Measurements from ENCODE around the gene PBLD. TPM values are rescaled to one million over a fixed set of nuclear protein-coding genes. Genes with fewer than 3 reads are reported as not detected.

Gene PBLD
- total and polyA plus RNA-seq, 7 donors: 0.77 to 2.9 (median 1.9) TPM

- TF ChIP-seq CTCF (IDR thresholded peaks at IDR 0.05): no peak
- Histone ChIP-seq H3K9me3 (no peaks in the 10 kb centered on the region), H3K36me3 (ENCODE audit: insufficient read depth in 1 of 2, low read depth in 1 of 2) (no peaks in the 10 kb centered on the region), H3K27ac (no peak overlapping the region), H3K27me3 (ENCODE audit: insufficient read depth in 3 of 3, low read length in 2 of 3) (no peaks in the 10 kb centered on the region), H3K4me1 (no peaks in the 10 kb centered on the region), H3K4me3 (no peak overlapping the region)
- WGBS, 3 donors: 63 to 68% (median 66%) methylated on average over 5 of the region's 5 CpGs
- intact Hi-C loops (cut with DNase I): loop anchor here in 1 of 2 donors (5.0 to 10.0 kb wide), 2 partner anchors 65 to 88 kb away; no protein-coding TSS in a partner anchor
- no peak for DNase-seq
- no peak for ATAC-seq
These were observed 93.1 kb downstream of the PBLD start for GRCh38 chr10:68239596-68240150.

- Histone ChIP-seq H3K4me3 (no peak overlapping the region), H3K9me3 (no peaks in the 10 kb centered on the region), H3K4me1 (no peaks in the 10 kb centered on the region), H3K27me3 (ENCODE audit: insufficient read depth in 3 of 3, low read length in 2 of 3) (no peaks in the 10 kb centered on the region), H3K27ac (no peak overlapping the region), H3K36me3 (ENCODE audit: insufficient read depth in 1 of 2, low read depth in 1 of 2) (no peaks in the 10 kb centered on the region)
- DNase-seq: no peak
- WGBS, 3 donors: 91 to 94% (median 92%) methylated on average over 5 of the region's 5 CpGs
- no peak for ATAC-seq
- intact Hi-C loops (cut with DNase I): loop anchor here in 1 of 2 donors (5.0 kb wide), 1 partner anchor 88 kb away; no protein-coding TSS in a partner anchor
- TF ChIP-seq CTCF (IDR thresholded peaks at IDR 0.05): no peak
These were observed 93.7 kb downstream of the PBLD start for GRCh38 chr10:68239069-68239468.

DNA sequence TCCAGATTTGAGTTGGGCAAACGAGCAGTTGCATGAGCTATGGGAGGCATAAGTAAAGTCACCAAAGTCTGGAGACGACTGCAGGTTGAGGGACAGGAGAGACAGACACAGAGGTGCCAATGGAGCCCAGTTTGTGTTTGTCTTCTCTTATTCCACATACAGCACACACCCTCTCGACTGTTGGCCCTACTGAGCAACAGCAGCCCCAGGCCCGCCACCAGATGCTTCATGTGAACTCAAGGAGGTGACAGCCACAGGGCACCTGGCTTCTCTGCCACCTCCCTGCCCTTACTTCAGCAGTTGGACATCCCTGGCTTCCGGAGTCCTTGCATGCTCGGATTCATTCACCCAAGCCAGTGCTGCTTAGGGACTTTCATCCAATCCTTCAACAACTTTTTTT lies 94.4 kb downstream of the PBLD start:
- H3K36me3 ChIP-seq (ENCODE audit: insufficient read depth in 1 of 2, low read depth in 1 of 2): no peaks in the 10 kb centered on the region
- no peaks in the 10 kb centered on the region for H3K9me3 ChIP-seq
- H3K27ac ChIP-seq: no peak overlapping the region
- WGBS, 3 donors: 84 to 93% (median 90%) methylated on average over 6 of the region's 6 CpGs
- H3K27me3 ChIP-seq (ENCODE audit: insufficient read depth in 3 of 3, low read length in 2 of 3): no peaks in the 10 kb centered on the region
- no peak overlapping the region for H3K4me3 ChIP-seq
- DNase-seq (no peak), ATAC-seq (no peak)
- TF ChIP-seq CTCF (IDR thresholded peaks at IDR 0.05): no peak
- intact Hi-C loops (cut with DNase I): loop anchor here in 1 of 2 donors (5.0 kb wide), 1 partner anchor 89 kb away; no protein-coding TSS in a partner anchor
- H3K4me1 ChIP-seq: no peaks in the 10 kb centered on the region

GRCh38 chr10:68237173-68237572 lies 95.6 kb downstream of the PBLD start:
- no peak for TF ChIP-seq CTCF (IDR thresholded peaks at IDR 0.05)
- Histone ChIP-seq H3K27me3 (ENCODE audit: insufficient read depth in 3 of 3, low read length in 2 of 3) (no peaks in the 10 kb centered on the region), H3K4me1 (no peaks in the 10 kb centered on the region), H3K9me3 (no peaks in the 10 kb centered on the region), H3K27ac (no peak overlapping the region), H3K36me3 (ENCODE audit: insufficient read depth in 1 of 2, low read depth in 1 of 2) (no peaks in the 10 kb centered on the region), H3K4me3 (no peak overlapping the region)
- DNase-seq (no peak), ATAC-seq (no peak)
- intact Hi-C loops (cut with DNase I): loop anchor here in 1 of 2 donors (5.0 kb wide), 1 partner anchor 90 kb away; no protein-coding TSS in a partner anchor
- 91 to 94% (median 92%) methylated on average over 3 of the region's 3 CpGs for WGBS, 3 donors

GRCh38 chr10:68235581-68235980 lies 97.1 kb downstream of the PBLD start:
- Histone ChIP-seq H3K36me3 (ENCODE audit: insufficient read depth in 1 of 2, low read depth in 1 of 2) (no peaks in the 10 kb centered on the region), H3K4me1 (peaks cover 3% of the 10 kb centered on the region), H3K9me3 (no peaks in the 10 kb centered on the region), H3K27ac (no peak overlapping the region), H3K27me3 (ENCODE audit: insufficient read depth in 3 of 3, low read length in 2 of 3) (no peaks in the 10 kb centered on the region), H3K4me3 (no peak overlapping the region)
- intact Hi-C loops (cut with DNase I): loop anchor here in 1 of 2 donors (5.0 kb wide), 1 partner anchor 92 kb away; no protein-coding TSS in a partner anchor
- DNase-seq: no peak
- no peak for ATAC-seq
- no peak for TF ChIP-seq CTCF (IDR thresholded peaks at IDR 0.05)

All from psoas muscle (tissue), 8 donors.